ENCODE measurements around the gene MRPL11.

MRPL11 gene

GRCh38 chr11:66477263-66478201, 38.9 kb upstream of the MRPL11 start:
- H3K4me3 ChIP-seq (ENCODE audit: low read depth, low read length) = no peak overlapping the region
- no peak for TF ChIP-seq CTCF (conservative IDR thresholded peaks at IDR 0.05; ENCODE audit: low read depth, low read length)
- no peak for DNase-seq (ENCODE audit: low read depth)

GRCh38 chr11:66476841-66477251, 38.2 kb upstream of the MRPL11 start:
- no peak overlapping the region for H3K4me3 ChIP-seq (ENCODE audit: low read depth, low read length)
- no peak for TF ChIP-seq CTCF (conservative IDR thresholded peaks at IDR 0.05; ENCODE audit: low read depth, low read length)
- DNase-seq (ENCODE audit: low read depth) = no peak

GRCh38 chr11:66476173-66476840, 37.7 kb upstream of the MRPL11 start:
- no peak overlapping the region for H3K4me3 ChIP-seq (ENCODE audit: low read depth, low read length)
- no peak for DNase-seq (ENCODE audit: low read depth)
- peak; percentile 5 for TF ChIP-seq CTCF (conservative IDR thresholded peaks at IDR 0.05; ENCODE audit: low read depth, low read length)

- no peak for TF ChIP-seq CTCF (conservative IDR thresholded peaks at IDR 0.05; ENCODE audit: low read depth, low read length)
- DNase-seq (ENCODE audit: low read depth) = no peak
- no peak overlapping the region for H3K4me3 ChIP-seq (ENCODE audit: low read depth, low read length)
Measured at GRCh38 chr11:66475349-66476172, 36.9 kb upstream of the MRPL11 start.

- no peak for TF ChIP-seq CTCF (conservative IDR thresholded peaks at IDR 0.05; ENCODE audit: low read depth, low read length)
- H3K4me3 ChIP-seq (ENCODE audit: low read depth, low read length) = no peak overlapping the region
- no peak for DNase-seq (ENCODE audit: low read depth)
Measured at GRCh38 chr11:66473608-66474515, 35.2 kb upstream of the MRPL11 start.

GRCh38 chr11:66473167-66473566, 34.5 kb upstream of the MRPL11 start:
- TF ChIP-seq CTCF (conservative IDR thresholded peaks at IDR 0.05; ENCODE audit: low read depth, low read length) = no peak
- H3K4me3 ChIP-seq (ENCODE audit: low read depth, low read length) = no peak overlapping the region
- no peak for DNase-seq (ENCODE audit: low read depth)
